KOPT-K1 (cell line): ENCODE results near the gene PRMT5.
A peak's percentile ranks its signal among the peaks of the same experiment; 100 is the strongest.
"Not testable (repeated sequence)": the region's sequence is repeated elsewhere in the genome, so short reads cannot be mapped to it uniquely, and the experiment has no call there.

Source experiments
- H3K27ac ChIP-seq: fragments of 200-600 bp; sonication (generic); 2 replicates; pipeline ENCODE4 v1.5.1; 2016; ENCODE audit warnings: antibody characterized with exemption, mild to moderate bottlenecking, low read depth, low read length; ENCODE audit not compliant: poor library complexity, severe bottlenecking
- H3K36me3 ChIP-seq: fragments of 200-600 bp; sonication (generic); 2 replicates; pipeline ENCODE4 v1.5.1; 2017; ENCODE audit warnings: antibody characterized with exemption, mild to moderate bottlenecking, low read length, moderate library complexity; ENCODE audit not compliant: insufficient read depth
- H3K9me3 ChIP-seq: fragments of 200-600 bp; sonication (generic); 2 replicates; pipeline ENCODE4 v1.5.1; 2017; ENCODE audit warnings: antibody characterized with exemption, low read length, mild to moderate bottlenecking; ENCODE audit not compliant: insufficient read depth, poor library complexity, severe bottlenecking

PRMT5 gene

GRCh38 chr14:22929104-22929960, at the start of gene PRMT5:
Gene PRMT5 (minus strand): TSS chr14:22929376. CDS start chr14:22929361, 15 bp downstream.
- H3K27ac ChIP-seq = peak within 1 kb of the TSS; percentile 72
- peaks cover 32% of the 10 kb centered on the region for H3K36me3 ChIP-seq

DNA sequence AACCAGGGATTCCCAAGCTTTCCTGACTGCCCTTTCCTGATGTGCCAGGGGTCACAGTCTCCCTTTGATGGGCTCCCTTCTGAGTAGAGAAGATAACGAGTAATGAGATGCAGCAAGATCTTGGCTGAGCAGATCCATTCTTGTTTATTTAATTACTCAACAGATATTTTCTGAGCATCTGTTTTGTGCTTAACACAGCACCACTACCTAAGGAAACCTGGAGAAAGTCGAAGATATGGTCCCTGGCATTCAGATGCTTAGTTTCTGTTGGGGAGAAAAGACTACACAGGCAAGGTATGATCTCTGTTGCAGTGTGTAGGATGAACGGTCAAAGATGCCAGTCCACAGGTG, 49.3 kb upstream of the PRMT5 start:
- no peak overlapping the region for H3K27ac ChIP-seq
- no peaks in the 10 kb centered on the region for H3K36me3 ChIP-seq

More at GRCh38 chr14:22929104-22929960, at the start of gene PRMT5:
- no peaks in the 10 kb centered on the region for H3K9me3 ChIP-seq

GRCh38 chr14:22977684-22978486, 48.7 kb upstream of the PRMT5 start:
- no peaks in the 10 kb centered on the region for H3K36me3 ChIP-seq
- no peak overlapping the region for H3K27ac ChIP-seq

More for the DNA sequence above, 49.3 kb upstream of the PRMT5 start:
- no peaks in the 10 kb centered on the region for H3K9me3 ChIP-seq

GRCh38 chr14:22977434-22977683, 48.2 kb upstream of the PRMT5 start:
- Histone ChIP-seq H3K9me3 (no peaks in the 10 kb centered on the region), H3K36me3 (no peaks in the 10 kb centered on the region), H3K27ac (no peak overlapping the region)

More at GRCh38 chr14:22977684-22978486, 48.7 kb upstream of the PRMT5 start:
- H3K9me3 ChIP-seq = no peaks in the 10 kb centered on the region

DNA sequence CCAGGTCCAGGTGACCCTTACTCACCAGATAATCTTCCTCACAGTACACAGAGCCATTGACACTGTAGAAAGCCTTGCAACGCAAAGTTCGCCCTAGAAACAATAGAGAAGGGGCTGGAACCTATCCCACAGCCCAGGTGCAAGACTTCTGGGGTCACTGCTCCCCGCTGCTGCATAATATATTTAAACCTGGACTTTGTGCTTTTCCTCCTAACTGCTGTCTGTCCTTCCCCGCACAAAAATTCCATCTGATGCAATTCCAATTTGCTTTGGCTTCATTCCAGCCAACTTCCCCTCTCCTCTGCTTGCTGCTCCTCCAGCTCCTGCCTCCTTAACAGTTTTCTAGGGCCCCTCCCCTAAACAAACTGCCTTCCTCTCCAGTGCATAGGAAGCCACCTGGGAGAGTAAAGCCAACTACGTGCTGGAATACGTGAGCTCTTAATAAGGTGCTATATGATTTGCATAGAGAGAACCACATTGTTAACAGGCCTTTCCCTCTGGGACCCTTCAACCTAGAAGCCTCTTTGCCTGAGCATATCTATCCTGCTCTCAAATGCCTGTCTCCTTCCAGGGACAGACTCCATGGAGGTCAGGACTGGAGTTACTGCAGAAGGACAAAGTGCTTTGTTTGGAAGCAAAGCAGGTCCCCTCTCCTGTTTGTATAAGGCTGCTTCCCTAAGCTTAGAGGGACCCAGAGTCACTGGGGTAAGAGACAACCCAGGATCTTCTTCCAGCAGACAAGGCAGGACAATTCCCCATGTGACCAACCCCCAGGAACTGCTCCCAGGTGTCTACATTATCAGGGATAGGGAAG, 47.7 kb upstream of the PRMT5 start:
- no peak overlapping the region for H3K27ac ChIP-seq
- H3K36me3 ChIP-seq = no peaks in the 10 kb centered on the region
- no peaks in the 10 kb centered on the region for H3K9me3 ChIP-seq

DNA sequence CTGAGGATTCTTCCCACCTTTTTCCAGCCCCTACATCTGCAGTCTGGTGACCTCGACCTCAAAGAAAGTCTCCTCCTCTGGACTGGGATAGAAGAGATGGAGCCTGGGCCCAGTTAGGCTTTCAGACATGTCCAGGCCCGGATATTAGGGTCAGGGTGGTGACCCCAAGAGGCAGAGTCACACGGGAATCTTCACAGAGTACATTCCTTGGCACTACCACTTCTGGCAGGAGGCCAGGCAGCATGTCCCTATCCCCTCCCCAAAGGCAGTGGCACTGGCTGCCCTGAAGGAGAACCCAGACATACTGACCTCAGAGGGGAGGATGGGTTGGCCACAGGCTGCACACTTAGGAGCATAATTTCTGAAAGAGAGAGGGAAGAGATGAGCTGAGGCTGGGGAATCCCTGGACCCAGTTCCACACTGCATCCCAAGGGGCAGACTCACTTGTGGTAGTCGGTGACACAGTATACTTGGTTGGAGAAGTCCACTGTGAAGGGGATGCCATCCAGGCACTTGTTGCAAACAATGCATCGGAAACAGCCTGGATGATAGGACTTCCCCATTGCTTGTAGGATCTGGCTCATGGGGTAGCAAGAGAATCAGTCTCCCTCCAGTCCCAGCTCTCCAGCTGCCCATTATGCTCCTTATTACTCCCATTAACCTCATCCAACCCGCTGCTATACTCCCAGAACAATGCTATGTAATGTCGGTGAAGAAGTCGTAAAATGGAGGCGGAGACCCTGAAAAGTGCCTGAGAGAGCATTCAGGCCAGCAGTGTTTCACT, 45.5 kb upstream of the PRMT5 start:
- no peaks in the 10 kb centered on the region for H3K36me3 ChIP-seq
- no peak overlapping the region for H3K27ac ChIP-seq
- H3K9me3 ChIP-seq = no peaks in the 10 kb centered on the region

DNA sequence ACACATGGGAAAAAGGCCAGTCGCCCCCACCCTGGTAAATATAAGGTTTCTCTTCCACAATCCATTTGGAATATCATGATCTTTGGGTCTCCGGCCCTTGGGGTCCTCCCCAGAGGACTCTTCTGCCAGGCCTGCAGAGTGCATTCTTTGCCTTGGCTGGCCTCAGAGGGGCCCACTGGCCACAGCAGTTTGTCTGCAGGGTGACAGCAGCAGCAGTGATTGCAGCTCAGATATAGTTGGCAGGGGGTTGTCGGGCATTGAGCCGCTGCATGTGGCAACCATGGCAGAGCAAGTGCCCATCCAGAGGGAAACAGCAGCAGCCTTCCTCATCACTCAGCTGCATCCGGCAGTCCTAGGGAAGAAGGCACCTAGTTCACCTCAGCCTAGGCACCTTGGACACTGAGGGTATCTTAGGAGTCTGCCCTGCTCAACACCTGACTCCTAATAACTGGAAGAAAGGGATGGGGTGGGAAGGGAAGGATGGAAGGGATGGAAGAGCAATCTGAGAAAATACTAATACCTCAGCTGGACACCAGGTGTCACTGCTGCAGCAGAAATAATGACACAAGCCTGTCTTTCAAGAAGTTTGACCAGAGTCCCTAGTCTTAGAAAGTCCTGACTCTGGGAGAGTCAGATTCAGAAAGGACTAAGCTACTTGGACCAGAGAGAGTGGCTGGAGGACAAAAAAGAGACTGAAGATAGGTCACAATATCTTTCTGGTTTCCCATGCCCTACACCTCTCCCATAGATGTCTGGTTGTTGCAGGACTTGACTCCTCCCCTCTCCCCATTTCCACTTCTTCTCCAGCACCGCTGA, 44.2 kb upstream of the PRMT5 start:
- H3K9me3 ChIP-seq = no peaks in the 10 kb centered on the region
- no peaks in the 10 kb centered on the region for H3K36me3 ChIP-seq
- no peak overlapping the region for H3K27ac ChIP-seq

- no peaks in the 10 kb centered on the region for H3K36me3 ChIP-seq
- H3K9me3 ChIP-seq = no peaks in the 10 kb centered on the region
- no peak overlapping the region for H3K27ac ChIP-seq
Measured at GRCh38 chr14:22972313-22972930, 43.2 kb upstream of the PRMT5 start.

- Histone ChIP-seq H3K9me3 (no peaks in the 10 kb centered on the region), H3K36me3 (no peaks in the 10 kb centered on the region), H3K27ac (no peak overlapping the region)
Measured at GRCh38 chr14:22971152-22971551, 42.0 kb upstream of the PRMT5 start.

- no peak overlapping the region for H3K27ac ChIP-seq
- H3K9me3 ChIP-seq = no peaks in the 10 kb centered on the region
- no peaks in the 10 kb centered on the region for H3K36me3 ChIP-seq
Measured at GRCh38 chr14:22966783-22967269, 37.6 kb upstream of the PRMT5 start.

- not testable (repeated sequence) for H3K27ac ChIP-seq, H3K9me3 ChIP-seq, H3K36me3 ChIP-seq
Measured at GRCh38 chr14:22965916-22966782, 37.0 kb upstream of the PRMT5 start.

DNA sequence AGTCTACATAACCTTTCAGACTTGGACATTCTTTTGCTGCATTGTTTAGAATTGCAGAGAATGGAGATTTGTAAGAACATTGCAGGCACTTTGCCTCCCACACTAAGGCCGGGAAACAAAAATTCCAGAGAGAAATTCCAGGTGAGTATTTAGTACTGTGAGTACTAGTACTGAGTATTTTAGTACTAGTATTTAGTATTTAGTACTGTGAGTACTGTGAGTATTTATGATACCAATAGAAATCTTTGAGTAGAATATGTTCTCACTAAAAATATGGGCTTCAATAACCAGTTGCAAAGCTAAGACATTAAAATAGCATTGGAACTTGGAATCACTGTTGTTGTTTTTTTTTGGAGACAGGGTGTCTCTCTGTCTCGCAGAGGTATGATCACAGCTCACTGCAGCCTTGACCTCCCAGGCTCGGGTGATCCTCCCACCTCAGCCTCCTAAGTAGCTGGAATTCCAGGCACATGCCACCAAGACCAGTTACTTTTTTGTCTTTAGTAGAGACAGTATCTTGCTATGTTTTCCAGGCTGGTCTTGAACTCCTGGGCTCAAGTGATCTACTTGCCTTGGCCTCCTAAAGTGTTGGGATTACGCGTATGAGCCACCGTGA, 33.0 kb upstream of the PRMT5 start:
- Histone ChIP-seq H3K36me3 (no peaks in the 10 kb centered on the region), H3K9me3 (no peaks in the 10 kb centered on the region), H3K27ac (no peak overlapping the region)
